GM23338 (cell line): ENCODE measurements around the gene SYNDIG1. TPM values are rescaled to one million over a fixed set of nuclear protein-coding genes. Genes with fewer than 3 reads are reported as not detected.

ENCODE experiments used
- ATAC-seq: fragments of 200-7000 bp; cut with Tn5 transposase; 3 replicates; pipeline ENCODE4 v1.9.1; 2020
- DNase-seq: peaks from one replicate; pipeline ENCODE4 v3.0.0-alpha.2; 2015; ENCODE audit warnings: low spot score
- H2AFZ ChIP-seq: fragments of 200-600 bp; sonication (generic); 2 replicates; pipeline ENCODE4 v1.8.0; 2016; ENCODE audit warnings: antibody characterized with exemption, mild to moderate bottlenecking, moderate library complexity
- H3F3A ChIP-seq: fragments of 200-600 bp; sonication (generic); replicated peaks from 2 replicates; pipeline ENCODE4 v1.8.0; 2017; ENCODE audit warnings: antibody characterized with exemption, mixed run types, low read depth
- H3K27ac ChIP-seq: fragments of 200-600 bp; sonication (generic); 2 replicates; pipeline ENCODE4 v1.6.1; 2016; ENCODE audit warnings: low read depth
- H3K27me3 ChIP-seq: fragments of 200-600 bp; sonication (generic); 2 replicates; pipeline ENCODE4 v1.8.0; 2016; ENCODE audit warnings: mild to moderate bottlenecking, mixed run types, moderate library complexity; ENCODE audit not compliant: insufficient read depth
- H3K36me3 ChIP-seq: fragments of 200-600 bp; sonication (generic); 2 replicates; pipeline ENCODE4 v1.8.0; 2016; ENCODE audit warnings: mild to moderate bottlenecking; ENCODE audit not compliant: insufficient read depth
- H3K4me1 ChIP-seq: fragments of 200-600 bp; sonication (generic); 2 replicates; pipeline ENCODE4 v1.8.0; 2016; ENCODE audit warnings: mild to moderate bottlenecking, moderate library complexity; ENCODE audit not compliant: insufficient read depth
- H3K4me2 ChIP-seq: fragments of 200-600 bp; sonication (generic); 2 replicates; pipeline ENCODE4 v1.7.1; 2017; ENCODE audit warnings: mixed run types
- H3K4me3 ChIP-seq: fragments of 200-600 bp; sonication (generic); 2 replicates; pipeline ENCODE4 v1.6.1; 2016; ENCODE audit warnings: mixed run types
- H3K79me2 ChIP-seq: fragments of 200-600 bp; sonication (generic); replicated peaks from 2 replicates; pipeline ENCODE4 v1.8.0; 2017; ENCODE audit warnings: mild to moderate bottlenecking; ENCODE audit not compliant: insufficient read depth
- H3K9me2 ChIP-seq: fragments of 200-600 bp; sonication (generic); 2 replicates; pipeline ENCODE4 v1.8.0; 2017; ENCODE audit not compliant: insufficient read depth
- H4K20me1 ChIP-seq: fragments of 200-600 bp; sonication (generic); replicated peaks from 2 replicates; pipeline ENCODE4 v1.8.0; 2017; ENCODE audit warnings: mild to moderate bottlenecking; ENCODE audit not compliant: insufficient read depth
- H3K27ac Mint-ChIP-seq: 2 replicates; pipeline ENCODE4 v1.8.0; 2020; ENCODE audit warnings: inconsistent platforms, mild to moderate bottlenecking, moderate library complexity, mixed read lengths
- H3K27me3 Mint-ChIP-seq: 3 replicates; pipeline ENCODE4 v1.8.0; 2022; ENCODE audit warnings: low read depth, mild to moderate bottlenecking, moderate library complexity, mixed read lengths, inconsistent platforms; ENCODE audit not compliant: insufficient read depth, poor library complexity
- H3K36me3 Mint-ChIP-seq: 3 replicates; pipeline ENCODE4 v1.8.0; 2021; ENCODE audit warnings: low read depth, mild to moderate bottlenecking, inconsistent platforms, moderate library complexity, mixed read lengths
- H3K4me1 Mint-ChIP-seq: 3 replicates; pipeline ENCODE4 v1.8.0; 2020; ENCODE audit warnings: mild to moderate bottlenecking, inconsistent platforms, mixed read lengths
- H3K4me3 Mint-ChIP-seq: 3 replicates; pipeline ENCODE4 v1.8.0; 2021; ENCODE audit warnings: moderate library complexity, mild to moderate bottlenecking, inconsistent platforms, mixed read lengths
- H3K9me3 Mint-ChIP-seq: 3 replicates; pipeline ENCODE4 v1.8.0; 2020; ENCODE audit warnings: moderate library complexity, mild to moderate bottlenecking, inconsistent platforms, mixed read lengths
- CREB1 ChIP-seq: fragments of 250-450 bp; sonication (Bioruptor Pico); IDR thresholded peaks from 2 replicates; pipeline ENCODE4 v1.5.0; 2020; ENCODE audit warnings: low read depth, mild to moderate bottlenecking, moderate library complexity
- CTCF ChIP-seq, 2 experiments: fragments of 200-600 bp in 1 of 2; sonication (generic) in 1 of 2; conservative IDR thresholded peaks; 2 replicates each; pipeline versions ENCODE4 v1.5.1 to v1.6.1; 2016 to 2017; ENCODE audit warnings: antibody characterized with exemption in 2 of 2, low read depth in 2 of 2, mild to moderate bottlenecking in 2 of 2, moderate library complexity in 1 of 2
- ETS1 ChIP-seq: IDR thresholded peaks from 2 replicates; pipeline ENCODE4 v1.6.1; 2016; ENCODE audit warnings: antibody characterized with exemption
- EZH2 ChIP-seq: fragments of 200-600 bp; sonication (generic); IDR thresholded peaks from one replicate; pipeline ENCODE4 v1.8.0; 2017; ENCODE audit warnings: antibody characterized with exemption, mild to moderate bottlenecking, low read depth; ENCODE audit not compliant: unreplicated experiment
- EZH2phosphoT487 ChIP-seq: fragments of 200-600 bp; sonication (generic); IDR thresholded peaks from one replicate; pipeline ENCODE4 v1.8.1; 2018; ENCODE audit warnings: antibody characterized with exemption; ENCODE audit not compliant: unreplicated experiment
- JUNB ChIP-seq: IDR thresholded peaks from one replicate; pipeline ENCODE4 v1.6.1; 2016; ENCODE audit warnings: antibody characterized with exemption; ENCODE audit not compliant: unreplicated experiment
- NANOG ChIP-seq: IDR thresholded peaks from 2 replicates; pipeline ENCODE4 v1.6.1; 2016; ENCODE audit warnings: antibody characterized with exemption, borderline replicate concordance
- POLR2AphosphoS5 ChIP-seq: IDR thresholded peaks from 2 replicates; pipeline ENCODE4 v1.6.1; 2016; ENCODE audit warnings: antibody characterized with exemption, low read depth
- REST ChIP-seq: IDR thresholded peaks from one replicate; pipeline ENCODE4 v1.6.1; 2018; ENCODE audit warnings: antibody characterized with exemption; ENCODE audit not compliant: unreplicated experiment
- STAT1 ChIP-seq: IDR thresholded peaks from one replicate; pipeline ENCODE4 v1.6.1; 2016; ENCODE audit warnings: antibody characterized with exemption; ENCODE audit not compliant: unreplicated experiment
- ZNF114 ChIP-seq: fragments of 250-450 bp; sonication (Bioruptor Pico); IDR thresholded peaks from 2 replicates; pipeline ENCODE4 v1.5.0; 2020; ENCODE audit warnings: mild to moderate bottlenecking, moderate library complexity
- ZNF331 ChIP-seq: fragments of 250-450 bp; sonication (Bioruptor Pico); IDR thresholded peaks from 2 replicates; pipeline ENCODE4 v1.5.0; 2020; ENCODE audit warnings: low read depth, mild to moderate bottlenecking, moderate library complexity
- ZNF462 ChIP-seq: fragments of 250-450 bp; sonication (Bioruptor Pico); IDR thresholded peaks from 2 replicates; pipeline ENCODE4 v1.5.0; 2020; ENCODE audit warnings: mild to moderate bottlenecking, moderate library complexity
- polyA plus RNA-seq: library from polyadenylated mRNA; unstranded; fragments of >200 nt; fragmentation: Nextera tagmentation; extraction: Ambion mirVana; gene quantifications from 2 replicates; pipeline ENCODE4 v1.2.1, GENCODE V29; 2016
- total RNA-seq: library from RNA; depleted of rRNA; stranded (reverse); fragments of >200 nt; shearing (Covaris generic); gene quantifications from 2 replicates; pipeline ENCODE4 v1.2.3, GENCODE V29; 2014

Gene SYNDIG1
- total and polyA plus RNA-seq, 2 experiments from 2014 or later: 2.8 to 4.8 TPM

GRCh38 chr20:24617757-24618450 is 148.5 kb downstream of the SYNDIG1 start:
- no peak for TF ChIP-seq STAT1
- no peak for TF ChIP-seq EZH2phosphoT487
- TF ChIP-seq EZH2: no peak
- no peak for TF ChIP-seq REST
- TF ChIP-seq ZNF331 (CRISPR knock-in tag): no peak
- no peak for TF ChIP-seq NANOG
- TF ChIP-seq CREB1: no peak
- no peak for TF ChIP-seq JUNB
- TF ChIP-seq POLR2AphosphoS5: no peak
- no peak for TF ChIP-seq CTCF (conservative IDR thresholded peaks at IDR 0.05; ENCODE audit: low read depth in 2 of 2)
- TF ChIP-seq ETS1: no peak
- no peak for TF ChIP-seq ZNF462
- TF ChIP-seq ZNF114 (CRISPR knock-in tag): no peak
- no peak for DNase-seq
- no peak overlapping the region for H3K4me2 ChIP-seq
- H3K36me3 Mint-ChIP-seq: peaks cover 3% of the 10 kb centered on the region; the same call in 1 of the 3 replicates
- H4K20me1 ChIP-seq: no peaks in the 10 kb centered on the region
- H3K4me1 Mint-ChIP-seq: peaks cover 7% of the 10 kb centered on the region
- no peaks in the 10 kb centered on the region for H3K27me3 Mint-ChIP-seq
- peaks cover 8% of the 10 kb centered on the region; the same call in 2 of the 3 replicates for H3K9me3 Mint-ChIP-seq
- H3K4me3 Mint-ChIP-seq: no peak overlapping the region
- no peak overlapping the region for H2AFZ ChIP-seq
- no peaks in the 10 kb centered on the region for H3K79me2 ChIP-seq
- H3K27me3 ChIP-seq: no peaks in the 10 kb centered on the region
- H3K36me3 ChIP-seq: no peaks in the 10 kb centered on the region
- peak; percentile 39 for ATAC-seq
- no peak overlapping the region for H3K27ac Mint-ChIP-seq
- H3F3A ChIP-seq: no peaks in the 10 kb centered on the region
- H3K4me3 ChIP-seq: no peak overlapping the region
- H3K4me1 ChIP-seq: no peaks in the 10 kb centered on the region
- no peaks in the 10 kb centered on the region for H3K9me2 ChIP-seq
- no peak overlapping the region for H3K27ac ChIP-seq
